PC-9 (cell line): ENCODE data around the gene CNOT6L. TPM values are rescaled to one million over a fixed set of nuclear protein-coding genes. Genes with fewer than 3 reads are reported as not detected.
A peak's percentile ranks its signal among the peaks of the same experiment; 100 is the strongest.

Experiments
- BruUV-seq: library from RNA; stranded (reverse); fragments of 400-500 nt; replicated peaks from 2 replicates; lab custom pipeline; 2021; lab: Mats Ljungman, UMichigan
- CTCF ChIA-PET: fragments of 300-600 bp; sonication (Branson Sonifier 250); formaldehyde crosslinking; loops from one replicate; lab custom pipeline; 2022; ENCODE audit warnings: antibody characterized with exemption; lab: Charles Lee
- POLR2A ChIA-PET: fragments of 300-600 bp; sonication (Branson Sonifier 250); formaldehyde crosslinking; loops from one replicate; lab custom pipeline; 2022; ENCODE audit warnings: antibody characterized with exemption; ENCODE audit not compliant: unreplicated experiment; lab: Charles Lee
- DNase-seq, 2 experiments: peaks; one replicate each; pipeline versions ENCODE4 v3.0.0 to v3.0.0-alpha.2; 2015 to 2022; ENCODE audit warnings: mixed read lengths in 1 of 2
- H2AFZ ChIP-seq: fragments of 200-600 bp; sonication (generic); 2 replicates; pipeline ENCODE4 v1.8.1; 2017; ENCODE audit warnings: antibody characterized with exemption
- H3F3A ChIP-seq: fragments of 200-600 bp; sonication (generic); 2 replicates; pipeline ENCODE4 v1.8.1; 2017; ENCODE audit warnings: antibody characterized with exemption, mild to moderate bottlenecking, low read depth; ENCODE audit not compliant: insufficient read depth
- H3K27ac ChIP-seq: fragments of 200-600 bp; sonication (generic); 2 replicates; pipeline ENCODE4 v1.6.1; 2016; ENCODE audit warnings: mixed run types
- H3K27me3 ChIP-seq: fragments of 200-600 bp; sonication (generic); 2 replicates; pipeline ENCODE4 v1.6.1; 2016; ENCODE audit warnings: low read depth, mixed run types; ENCODE audit not compliant: insufficient read depth
- H3K36me3 ChIP-seq: fragments of 200-600 bp; sonication (generic); 2 replicates; pipeline ENCODE4 v1.6.1; 2016; ENCODE audit warnings: low read depth, mixed run types
- H3K4me1 ChIP-seq: fragments of 200-600 bp; sonication (generic); replicated peaks from 2 replicates; pipeline ENCODE4 v1.6.1; 2016; ENCODE audit warnings: mixed run types; ENCODE audit not compliant: insufficient read depth
- H3K4me2 ChIP-seq: fragments of 200-600 bp; sonication (generic); 2 replicates; pipeline ENCODE4 v1.6.1; 2017; ENCODE audit warnings: mixed run types
- H3K4me3 ChIP-seq: fragments of 200-600 bp; sonication (generic); 2 replicates; pipeline ENCODE4 v1.6.1; 2016; ENCODE audit warnings: mixed run types
- H3K79me2 ChIP-seq: fragments of 200-600 bp; sonication (generic); 2 replicates; pipeline ENCODE4 v1.6.1; 2017; ENCODE audit warnings: low read depth, mixed run types
- H3K9me2 ChIP-seq: fragments of 200-600 bp; sonication (generic); 2 replicates; pipeline ENCODE4 v1.8.1; 2017; ENCODE audit warnings: mild to moderate bottlenecking; ENCODE audit not compliant: insufficient read depth
- H3K9me3 ChIP-seq: fragments of 200-600 bp; sonication (generic); 2 replicates; pipeline ENCODE4 v1.8.1; 2016; ENCODE audit warnings: low read depth; ENCODE audit not compliant: insufficient read depth
- H4K20me1 ChIP-seq: fragments of 200-600 bp; sonication (generic); 2 replicates; pipeline ENCODE4 v1.8.1; 2017; ENCODE audit not compliant: insufficient read depth
- EZH2 ChIP-seq: fragments of 200-600 bp; sonication (generic); IDR thresholded peaks from 2 replicates; pipeline ENCODE4 v1.8.0; 2017; ENCODE audit warnings: antibody characterized with exemption, low read depth
- intact Hi-C: fragments of 100-400 bp; cut with micrococcal nuclease; formaldehyde crosslinking; loops from one replicate; pipeline ENCODE4 v1.10.0; 2022; ENCODE audit not compliant: unreplicated experiment
- total RNA-seq: library from RNA; stranded (reverse); gene quantifications from 2 replicates; pipeline ENCODE4 v1.2.3, GENCODE V29; 2021
- TF ChIP-seq, protein P1 (sequence below): fragments of 200-600 bp; sonication (generic); conservative IDR thresholded peaks from 2 replicates; pipeline ENCODE4 v1.6.1; 2017; ENCODE audit warnings: mixed run types, antibody characterized with exemption, mild to moderate bottlenecking, moderate library complexity

The CNOT6L gene
- total RNA-seq, 1 experiment from 2014 or later: 26.7 TPM

DNA sequence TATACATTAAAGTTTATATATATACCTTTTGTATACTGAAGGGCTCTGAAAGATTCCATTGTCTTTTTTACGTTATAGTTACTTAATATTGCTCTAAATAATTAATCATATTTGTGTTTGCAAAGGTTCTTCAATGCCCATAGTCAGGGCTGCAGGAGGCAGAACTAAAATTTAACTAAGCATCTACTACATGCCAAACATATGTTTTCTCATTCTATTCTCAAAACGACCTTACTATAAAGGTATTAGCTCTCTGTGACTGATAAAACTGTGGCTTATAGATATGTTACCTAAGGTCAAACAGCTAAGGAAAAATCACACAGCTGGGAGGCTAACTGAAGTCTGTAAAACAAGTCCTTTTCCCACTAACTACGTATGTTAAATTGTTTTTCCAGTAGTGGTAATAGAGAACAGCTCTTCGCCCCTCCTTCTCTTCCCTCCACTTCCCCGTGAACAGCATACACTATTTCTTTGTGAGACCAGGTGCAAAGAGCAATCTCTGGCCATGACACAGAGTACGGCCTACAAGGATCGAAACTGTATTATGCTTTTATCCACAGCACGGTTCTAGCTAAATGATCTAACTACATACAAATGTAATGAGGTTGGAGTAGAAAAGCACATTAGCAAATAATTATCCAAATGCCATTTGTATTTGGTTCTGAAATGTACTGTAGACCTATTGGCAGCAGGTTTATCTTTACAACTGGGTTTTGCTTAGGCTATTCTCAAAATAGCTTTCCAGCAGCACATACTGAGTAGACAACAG is 1.7 kb downstream of the CNOT6L start:
- TF ChIP-seq, protein P1, sequence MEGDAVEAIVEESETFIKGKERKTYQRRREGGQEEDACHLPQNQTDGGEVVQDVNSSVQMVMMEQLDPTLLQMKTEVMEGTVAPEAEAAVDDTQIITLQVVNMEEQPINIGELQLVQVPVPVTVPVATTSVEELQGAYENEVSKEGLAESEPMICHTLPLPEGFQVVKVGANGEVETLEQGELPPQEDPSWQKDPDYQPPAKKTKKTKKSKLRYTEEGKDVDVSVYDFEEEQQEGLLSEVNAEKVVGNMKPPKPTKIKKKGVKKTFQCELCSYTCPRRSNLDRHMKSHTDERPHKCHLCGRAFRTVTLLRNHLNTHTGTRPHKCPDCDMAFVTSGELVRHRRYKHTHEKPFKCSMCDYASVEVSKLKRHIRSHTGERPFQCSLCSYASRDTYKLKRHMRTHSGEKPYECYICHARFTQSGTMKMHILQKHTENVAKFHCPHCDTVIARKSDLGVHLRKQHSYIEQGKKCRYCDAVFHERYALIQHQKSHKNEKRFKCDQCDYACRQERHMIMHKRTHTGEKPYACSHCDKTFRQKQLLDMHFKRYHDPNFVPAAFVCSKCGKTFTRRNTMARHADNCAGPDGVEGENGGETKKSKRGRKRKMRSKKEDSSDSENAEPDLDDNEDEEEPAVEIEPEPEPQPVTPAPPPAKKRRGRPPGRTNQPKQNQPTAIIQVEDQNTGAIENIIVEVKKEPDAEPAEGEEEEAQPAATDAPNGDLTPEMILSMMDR: no peak
- TF ChIP-seq EZH2: no peak
- Histone ChIP-seq H3K9me2 (no peaks in the 10 kb centered on the region), H3K4me2 (peak overlapping the region; percentile 78), H3K4me1 (peaks cover 19% of the 10 kb centered on the region), H4K20me1 (no peaks in the 10 kb centered on the region; the same call in 1 of the 2 replicates), H3K9me3 (no peaks in the 10 kb centered on the region), H3K36me3 (no peaks in the 10 kb centered on the region), H3K4me3 (peak overlapping the region; percentile 88), H3F3A (peaks cover 24% of the 10 kb centered on the region), H2AFZ (peak overlapping the region; percentile 93), H3K27me3 (no peaks in the 10 kb centered on the region), H3K27ac (peak overlapping the region; percentile 62), H3K79me2 (peaks cover 55% of the 10 kb centered on the region)
- no TSS peak for BruUV-seq
- DNase-seq: no peak
- intact Hi-C loops: loop anchor here (2.0 kb wide), 1 partner anchor 45 kb away; the partner anchor contains the start of gene MRPL1
- ChIA-PET CTCF (interaction anchor here (1.2 kb wide), 1 partner anchor 45 kb away, joined by 6 read pairs; the partner anchor contains the start of gene MRPL1), POLR2A (interaction anchor here (0.7 to 1.0 kb wide), 2 partner anchors 45 to 60 kb away, joined by 3 to 6 read pairs; partner anchors contain the start of gene MRPL1)

DNA sequence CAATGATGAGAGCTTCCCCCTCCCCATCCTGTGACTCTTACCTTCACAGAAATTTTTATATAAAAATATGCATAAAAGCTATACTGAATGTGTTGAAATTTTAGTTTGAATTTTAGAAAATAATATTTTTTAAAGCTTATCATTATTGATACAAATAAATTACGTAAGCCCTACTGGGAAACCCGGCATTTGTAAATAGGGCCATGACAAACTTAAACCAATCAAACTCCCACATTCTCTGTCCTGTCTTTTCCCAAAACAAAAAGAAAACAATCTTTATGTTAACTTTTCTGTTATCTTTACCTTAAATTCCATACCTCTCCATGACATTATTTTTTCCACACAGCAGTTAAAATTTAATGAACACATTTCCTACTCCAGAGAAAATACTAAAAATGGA is 2.6 kb downstream of the CNOT6L start:
- no peak for TF ChIP-seq EZH2
- TF ChIP-seq, protein P1: no peak
- Histone ChIP-seq H3F3A (peaks cover 24% of the 10 kb centered on the region), H3K79me2 (peaks cover 61% of the 10 kb centered on the region), H3K27ac (no peak overlapping the region), H4K20me1 (no peaks in the 10 kb centered on the region; the same call in 1 of the 2 replicates), H2AFZ (no peak overlapping the region), H3K9me3 (no peaks in the 10 kb centered on the region), H3K4me2 (no peak overlapping the region), H3K27me3 (no peaks in the 10 kb centered on the region), H3K9me2 (no peaks in the 10 kb centered on the region), H3K4me1 (peaks cover 19% of the 10 kb centered on the region), H3K36me3 (no peaks in the 10 kb centered on the region), H3K4me3 (no peak overlapping the region)
- no peak for DNase-seq
- BruUV-seq: no TSS peak
- POLR2A ChIA-PET: no interaction called here
- intact Hi-C loops: no loop called here
- CTCF ChIA-PET: no interaction called here

DNA sequence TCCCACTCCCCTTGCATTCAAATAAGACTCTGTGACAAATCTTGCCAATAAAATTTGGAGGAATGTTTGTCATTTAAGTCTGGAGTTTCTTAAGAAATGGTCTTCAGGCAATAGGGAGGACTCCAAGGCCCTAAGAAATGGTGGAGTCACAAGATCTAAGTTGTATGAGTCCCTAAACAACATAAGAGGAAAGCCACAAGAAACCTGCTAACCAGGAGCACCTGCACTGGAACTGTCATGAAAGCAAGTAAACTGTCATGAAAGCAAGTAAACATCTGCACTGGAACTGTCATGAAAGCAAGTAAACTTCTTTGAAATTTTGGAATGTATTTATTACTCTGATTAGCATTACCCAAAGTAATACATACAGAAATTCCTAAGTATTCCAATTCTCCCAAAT is 3.5 kb downstream of the CNOT6L start:
- H3K27me3 ChIP-seq: no peaks in the 10 kb centered on the region
- H3K36me3 ChIP-seq: no peaks in the 10 kb centered on the region
- intact Hi-C loops: no loop called here
- CTCF ChIA-PET: no interaction called here
- H2AFZ ChIP-seq: no peak overlapping the region
- H3K9me2 ChIP-seq: no peaks in the 10 kb centered on the region
- no peak overlapping the region for H3K4me3 ChIP-seq
- peaks cover 13% of the 10 kb centered on the region; the same call in 1 of the 2 replicates for H3K4me1 ChIP-seq
- H3K27ac ChIP-seq: no peak overlapping the region
- H3K4me2 ChIP-seq: no peak overlapping the region
- no TSS peak for BruUV-seq
- no peak for DNase-seq
- H3K79me2 ChIP-seq: peaks cover 64% of the 10 kb centered on the region
- no peaks in the 10 kb centered on the region for H3K9me3 ChIP-seq
- H4K20me1 ChIP-seq: no peaks in the 10 kb centered on the region; the same call in 1 of the 2 replicates
- peaks cover 19% of the 10 kb centered on the region for H3F3A ChIP-seq
- POLR2A ChIA-PET: no interaction called here
- no peak for TF ChIP-seq EZH2
- TF ChIP-seq, protein P1: no peak
